ENCODE data around the gene CFP.

CFP gene

DNA sequence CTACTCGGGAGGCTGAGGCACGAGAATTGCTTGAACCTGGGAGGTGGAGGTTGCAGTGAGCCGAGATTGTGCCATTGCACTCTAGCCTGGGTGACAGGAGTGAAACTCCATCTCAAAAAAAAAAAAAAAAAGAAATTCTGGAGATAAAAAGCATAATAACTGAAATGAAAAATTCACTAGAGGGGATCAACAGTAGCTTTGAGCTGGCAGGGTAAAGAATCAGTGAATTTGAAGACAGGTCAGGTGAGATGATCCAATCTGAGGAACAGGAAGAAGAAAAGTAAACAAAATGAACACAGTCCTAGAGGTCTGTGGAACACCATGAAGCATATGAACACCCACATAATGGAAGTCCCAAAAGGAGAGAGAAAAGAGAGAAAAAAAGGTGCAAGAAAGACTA lies 32.5 kb downstream of the CFP start:
- no peak for DNase-seq

DNA sequence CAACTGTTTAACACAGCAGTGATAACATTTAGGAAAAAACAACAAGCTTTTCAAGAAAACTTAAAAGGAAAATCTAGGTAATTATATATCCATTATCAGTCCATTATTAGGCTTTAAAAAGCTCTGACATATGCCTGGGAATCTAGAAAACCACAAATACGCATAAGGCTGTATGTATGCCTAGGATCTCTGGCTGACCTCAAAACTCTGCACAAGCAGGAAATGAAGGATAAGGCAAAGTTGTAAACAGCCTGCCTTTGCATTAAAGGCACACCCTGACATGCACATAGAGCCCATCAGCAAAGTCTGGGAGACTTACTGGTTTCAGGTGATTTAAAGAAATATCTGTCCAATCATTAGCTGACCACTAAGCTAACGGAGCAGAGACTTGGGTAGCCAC lies 33.5 kb downstream of the CFP start:
- no peak for DNase-seq

- DNase-seq, result no peak
These were observed 33.9 kb downstream of the CFP start for GRCh38 chrX:47595716-47596251.

DNA sequence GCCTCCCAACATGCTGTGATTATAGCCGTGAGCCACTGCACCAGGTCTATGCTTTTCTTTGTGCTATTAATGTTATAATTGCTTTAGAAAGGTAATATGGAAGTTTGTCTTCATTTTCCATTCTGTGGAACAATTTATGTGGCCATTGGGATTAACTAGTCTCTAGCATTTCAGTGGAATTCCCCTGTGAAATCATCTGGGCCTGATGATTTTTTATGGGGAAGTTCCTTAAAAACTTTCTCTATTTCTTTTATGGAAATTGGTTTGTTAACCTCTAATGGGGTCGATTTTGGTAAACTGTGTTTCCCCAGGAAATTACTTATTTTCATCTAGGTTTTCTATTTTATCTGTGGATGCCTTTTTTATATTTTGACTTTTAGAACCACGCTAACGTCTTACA lies 36.2 kb downstream of the CFP start:
- no peak for DNase-seq

DNA sequence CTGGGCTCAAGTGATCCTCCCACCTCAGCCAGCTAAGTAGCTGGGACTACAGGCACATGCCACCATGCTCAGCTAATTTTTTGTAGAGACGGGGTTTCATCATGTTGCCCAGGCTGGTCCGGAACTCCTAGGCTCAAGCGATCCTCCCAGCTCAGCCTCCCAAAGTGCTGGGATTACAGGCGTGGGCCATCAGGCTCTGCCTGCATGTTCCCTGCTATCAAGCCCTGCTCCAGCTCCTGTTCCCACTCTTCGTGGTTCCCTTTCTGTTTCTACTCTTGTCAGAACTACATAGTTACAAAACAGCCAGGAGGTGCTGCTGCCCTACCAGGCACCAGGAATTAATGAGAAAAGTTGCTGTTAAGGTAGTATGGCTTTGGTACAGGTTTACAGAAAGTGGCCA lies 38.7 kb downstream of the CFP start:
- no peak for DNase-seq

DNA sequence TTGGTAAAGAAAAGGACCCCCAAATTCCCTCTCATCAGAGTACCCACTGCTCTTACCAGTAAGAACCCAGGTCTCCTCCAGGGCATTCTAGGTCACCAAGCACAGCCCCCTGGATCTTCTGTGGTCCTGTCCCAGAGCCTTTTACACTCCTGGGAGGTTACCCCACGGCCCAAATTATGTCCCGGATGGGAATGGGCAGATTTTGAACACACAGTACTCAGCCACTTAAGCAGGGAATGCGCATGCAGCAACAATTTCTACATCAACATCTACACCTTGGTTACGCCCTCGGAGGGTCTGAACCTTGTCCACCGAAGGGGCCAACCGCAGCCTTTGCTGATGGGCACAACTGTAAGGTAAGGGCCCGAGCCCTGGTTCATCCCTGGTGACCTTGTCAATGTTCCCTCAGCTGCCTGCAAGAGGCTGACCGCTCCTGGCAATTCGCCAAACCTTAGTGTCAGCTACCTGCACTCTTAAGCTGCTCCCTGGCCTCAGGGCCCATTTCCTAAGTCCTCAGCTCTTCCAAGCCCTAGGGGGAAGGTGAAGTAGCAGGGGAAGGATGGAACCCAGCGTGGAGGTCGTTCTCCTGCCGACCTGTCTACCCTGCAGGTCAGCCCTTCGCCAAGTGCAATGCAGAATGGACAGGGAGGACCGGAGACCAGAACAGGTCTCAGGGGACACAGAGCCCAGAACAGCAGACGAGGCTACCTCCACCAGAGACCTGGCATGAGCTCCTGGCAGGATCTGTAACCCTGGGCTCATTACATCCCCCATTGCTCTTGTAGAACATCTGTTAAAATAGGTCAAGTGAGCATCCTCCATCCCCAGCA lies 41.6 kb downstream of the CFP start:
- DNase-seq, result no peak

- DNase-seq, result no peak
These were observed 42.4 kb downstream of the CFP start for GRCh38 chrX:47587091-47587891.

GRCh38 chrX:47586043-47586787 lies 43.5 kb downstream of the CFP start:
- DNase-seq, result no peak

- DNase-seq, result no peak
These were observed 44.5 kb downstream of the CFP start for GRCh38 chrX:47585273-47585672.

DNA sequence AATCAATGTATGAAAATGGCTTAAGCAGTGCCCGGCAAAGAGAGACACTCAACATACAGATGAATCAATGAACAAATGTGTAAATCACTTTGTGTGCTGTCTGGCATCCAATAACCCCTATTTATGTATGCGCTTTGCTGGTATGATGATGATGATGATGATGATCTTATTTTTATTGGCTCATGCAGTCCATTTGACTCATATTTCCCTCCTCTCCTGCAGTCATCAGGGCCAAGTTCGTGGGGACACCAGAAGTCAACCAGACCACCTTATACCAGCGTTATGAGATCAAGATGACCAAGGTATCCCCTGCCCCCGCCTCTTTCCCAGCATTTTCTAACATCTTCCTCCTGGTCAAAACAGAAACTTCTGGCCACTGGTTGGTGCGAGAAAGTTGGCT lies 45.0 kb downstream of the CFP start:
- no peak for DNase-seq

DNA sequence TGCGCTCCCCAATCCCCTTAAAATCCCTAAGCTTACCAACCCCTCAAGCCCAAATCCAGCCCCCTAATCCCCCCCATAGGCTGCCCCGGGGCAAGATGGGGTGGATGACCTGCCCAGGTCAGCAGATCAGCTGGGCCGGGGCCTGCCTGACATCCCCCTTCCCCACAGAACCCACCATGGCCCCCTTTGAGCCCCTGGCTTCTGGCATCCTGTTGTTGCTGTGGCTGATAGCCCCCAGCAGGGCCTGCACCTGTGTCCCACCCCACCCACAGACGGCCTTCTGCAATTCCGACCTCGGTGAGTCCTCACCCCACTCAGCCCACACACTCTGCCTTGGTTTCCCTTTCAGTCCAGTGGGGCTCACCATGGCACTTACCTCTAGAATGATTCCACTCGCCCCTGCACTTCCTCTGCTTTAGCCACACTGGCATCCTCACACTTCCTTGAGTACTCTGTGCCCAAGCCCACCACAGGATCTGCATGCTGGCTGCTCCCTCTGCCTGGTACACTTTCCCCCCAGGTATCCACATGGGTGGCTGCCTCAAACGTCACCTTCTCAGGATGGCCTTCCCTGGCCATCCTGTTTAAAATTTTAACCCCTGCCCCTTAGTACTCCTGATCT lies 46.4 kb downstream of the CFP start:
- no peak for DNase-seq

DNA sequence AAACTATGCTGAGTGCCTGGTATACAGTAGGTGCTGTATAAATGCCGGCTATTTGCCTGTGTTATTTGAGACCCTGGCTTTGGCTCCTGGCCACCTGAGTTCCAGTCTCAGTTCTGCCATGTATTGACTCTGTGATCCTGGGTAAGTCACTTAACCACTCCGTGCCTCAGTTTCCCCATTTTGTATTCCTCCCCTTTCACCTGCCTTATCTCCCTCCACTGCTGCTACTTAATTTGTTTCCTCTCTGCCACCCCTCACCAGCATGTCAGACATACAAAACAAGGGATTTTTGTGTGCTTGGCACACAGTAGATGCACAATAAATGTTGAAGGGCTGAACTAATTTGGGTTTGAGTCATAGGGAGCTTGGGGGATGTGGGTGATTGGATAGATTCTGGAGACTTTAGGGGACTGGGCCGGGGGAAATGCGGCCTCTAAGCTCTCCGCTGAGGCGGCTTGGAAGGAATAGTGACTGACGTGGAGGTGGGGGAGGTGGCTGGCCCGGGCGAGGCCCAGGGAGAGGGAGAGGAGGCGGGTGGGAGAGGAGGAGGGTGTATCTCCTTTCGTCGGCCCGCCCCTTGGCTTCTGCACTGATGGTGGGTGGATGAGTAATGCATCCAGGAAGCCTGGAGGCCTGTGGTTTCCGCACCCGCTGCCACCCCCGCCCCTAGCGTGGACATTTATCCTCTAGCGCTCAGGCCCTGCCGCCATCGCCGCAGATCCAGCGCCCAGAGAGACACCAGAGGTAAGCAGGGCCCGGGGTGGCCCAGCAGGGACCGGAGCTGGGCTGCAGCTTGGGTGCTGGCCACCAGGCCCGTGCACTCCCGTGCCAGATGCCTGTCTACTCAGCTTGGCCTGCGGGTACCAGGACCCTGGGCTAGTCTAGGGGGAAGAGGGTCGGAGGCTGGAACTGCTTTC lies 47.7 kb downstream of the CFP start, which contains the start of gene TIMP1:
TIMP1 (plus strand) TSS at position 706 of the 917 bp plus-strand sequence. CDS start 980 bp downstream, outside the sequence.
- DNase-seq, result peak; percentile 82

DNA sequence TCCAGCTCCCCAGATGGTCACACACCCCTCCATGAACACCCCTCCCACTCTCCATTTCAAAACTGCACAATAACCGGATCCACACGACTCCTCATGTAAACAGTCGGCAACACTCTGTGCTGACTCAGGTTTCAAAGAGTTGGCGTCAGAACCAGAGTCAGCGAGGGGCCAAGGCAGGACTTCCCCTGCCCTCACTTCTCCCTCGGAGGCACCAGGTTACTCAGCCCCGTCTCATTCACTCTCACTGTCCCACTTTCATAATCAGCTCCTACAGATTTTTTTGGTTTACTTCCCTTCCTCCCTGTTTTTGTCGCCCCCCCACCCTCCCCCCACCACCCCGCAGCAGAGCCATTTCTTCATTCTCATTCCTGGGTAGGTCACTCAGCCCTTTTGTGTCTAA lies 50.2 kb downstream of the CFP start:
- DNase-seq, result peak; percentile 58

DNA sequence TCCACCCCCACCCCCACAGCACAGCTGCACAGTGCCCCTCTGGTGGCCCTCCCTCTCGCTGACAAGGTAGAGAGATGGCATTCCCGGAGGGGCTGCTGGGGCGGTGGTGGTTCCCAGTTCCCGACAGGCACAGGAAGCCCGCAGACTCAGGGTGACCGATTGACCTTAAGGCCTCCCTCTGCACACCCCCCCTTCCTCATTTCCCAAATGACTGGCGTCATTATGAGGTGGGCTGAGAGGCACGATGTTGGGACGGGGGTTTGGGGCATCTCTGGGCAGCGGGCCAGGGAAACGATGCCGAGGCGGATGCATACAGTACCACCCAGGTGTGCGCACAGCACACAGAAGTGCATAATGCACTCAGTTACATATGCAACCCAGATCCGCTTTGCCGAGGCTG lies 51.0 kb downstream of the CFP start:
- DNase-seq, result no peak

- DNase-seq, result no peak
These were observed 51.8 kb downstream of the CFP start for GRCh38 chrX:47577901-47578300.

DNA sequence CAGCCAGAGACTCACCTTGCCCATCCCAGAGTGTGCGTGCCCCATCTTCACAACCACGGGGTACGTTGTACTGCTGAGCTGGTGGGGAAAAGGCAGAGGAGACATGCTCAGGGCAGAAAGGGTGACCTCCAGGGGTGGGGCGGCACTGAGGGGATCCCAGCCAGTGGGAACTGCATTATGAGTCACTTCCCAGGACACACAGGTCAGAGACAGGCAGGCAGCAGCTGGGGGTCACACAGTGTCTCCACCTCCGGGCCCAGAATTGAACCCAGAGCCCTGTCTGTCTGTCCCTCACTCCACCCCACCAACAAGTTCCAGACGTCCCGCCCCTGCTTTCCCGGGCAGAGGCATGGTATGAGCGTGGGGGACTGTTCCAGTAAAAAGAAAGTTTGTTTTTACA lies 52.3 kb downstream of the CFP start:
- no peak for DNase-seq

DNA sequence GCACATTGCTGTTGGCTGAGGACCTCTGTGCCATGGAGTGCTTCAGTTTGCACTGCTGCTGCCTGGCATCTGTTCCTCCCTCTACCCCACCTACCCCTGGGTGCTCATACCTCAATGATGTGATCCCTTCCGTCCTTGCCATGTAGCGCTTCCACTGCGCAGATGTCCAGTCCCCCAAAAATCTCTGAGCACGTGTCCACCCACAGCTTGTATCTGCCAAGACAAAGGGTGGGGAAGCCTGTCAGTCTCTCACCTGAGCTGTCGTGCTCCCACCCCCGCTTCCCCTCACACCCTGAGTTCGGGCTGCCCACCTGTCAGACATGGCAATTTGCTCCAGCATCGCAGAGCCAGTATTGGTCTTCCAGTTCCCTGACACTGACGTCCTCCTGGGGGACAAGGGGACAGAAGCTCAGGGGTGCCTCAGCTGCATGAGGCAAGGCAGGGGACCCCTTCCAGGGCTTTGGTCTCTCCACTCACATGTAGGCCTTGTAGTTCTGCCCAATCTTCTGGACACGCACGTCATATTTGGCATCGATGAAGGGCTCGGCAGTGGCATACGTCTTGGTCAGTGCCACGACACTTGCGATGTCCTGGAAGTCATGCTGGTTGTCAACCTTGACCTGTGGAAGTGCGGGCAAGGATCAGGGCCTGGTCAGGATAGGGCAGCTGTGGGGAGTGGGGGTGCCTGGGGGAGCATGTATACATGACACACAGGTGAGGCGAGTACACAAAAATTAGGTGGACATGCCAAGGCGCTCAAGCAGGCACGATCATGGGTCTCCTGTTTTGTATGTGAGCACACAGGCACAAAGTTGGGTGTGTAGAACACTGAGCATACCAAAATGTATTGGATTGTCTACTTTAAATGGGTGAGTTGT lies 53.5 kb downstream of the CFP start:
- DNase-seq, result no peak

GRCh38 chrX:47574547-47575301 lies 55.0 kb downstream of the CFP start:
- DNase-seq, result no peak

GRCh38 chrX:47574076-47574546 lies 55.6 kb downstream of the CFP start:
- no peak for DNase-seq

Data from stimulated activated naive CD4-positive, alpha-beta T cell treated with Interleukin-2 at 50 U/mL for 16 hours (primary cell).